HFFc6 (cell line): ENCODE data around the gene CARD14. TPM values are rescaled to one million over a fixed set of nuclear protein-coding genes. Genes with fewer than 3 reads are reported as not detected.

Experiments used
- total RNA-seq, 6 experiments: library from RNA; stranded (reverse); fragmentation: NEBNext Ultra II Directional; extraction: Animal tissue kit (Norgen Biotek cat#: 25700); gene quantifications; 2 replicates in 1 of 6; 3 replicates in 5 of 6; pipeline ENCODE4 v1.2.3, GENCODE V29; 2021

CARD14 gene
- total RNA-seq, 6 experiments from 2014 or later, result not detected

Other genes with a start within 250 kb of the CARD14 start
- gene TBC1D16, start 134.2 kb upstream of the CARD14 start, total RNA-seq, result 10 to 100 TPM; 15.1 to 25.5 (median 17.9) TPM
- 1 to 10 TPM; 1.7 to 3.2 (median 2.1) TPM for gene CCDC40, start 133.4 kb upstream of the CARD14 start, total RNA-seq
- 10 to 100 TPM; 17.4 to 34.1 (median 18.6) TPM for gene GAA, start 68.4 kb upstream of the CARD14 start, total RNA-seq
- 10 to 100 TPM; 80.8 to 99.8 (median 88.4) TPM for gene EIF4A3, start 22.9 kb upstream of the CARD14 start, total RNA-seq
- 10 to 100 TPM; 41.2 to 52.6 (median 47.5) TPM for gene SGSH, start 50.3 kb downstream of the CARD14 start, total RNA-seq
- gene SLC26A11, start 50.4 kb downstream of the CARD14 start, total RNA-seq, result 10 to 100 TPM; 11.4 to 13.6 (median 12.5) TPM
- 10 to 100 TPM; 42.0 to 51.6 (median 48.3) TPM for gene RNF213, start 90.8 kb downstream of the CARD14 start, total RNA-seq
- gene ENDOV, start 245.1 kb downstream of the CARD14 start, total RNA-seq, result 10 to 100 TPM; 11.7 to 17.3 (median 13.7) TPM